ENCODE data around the gene CACNA1F.

CACNA1F gene

DNA sequence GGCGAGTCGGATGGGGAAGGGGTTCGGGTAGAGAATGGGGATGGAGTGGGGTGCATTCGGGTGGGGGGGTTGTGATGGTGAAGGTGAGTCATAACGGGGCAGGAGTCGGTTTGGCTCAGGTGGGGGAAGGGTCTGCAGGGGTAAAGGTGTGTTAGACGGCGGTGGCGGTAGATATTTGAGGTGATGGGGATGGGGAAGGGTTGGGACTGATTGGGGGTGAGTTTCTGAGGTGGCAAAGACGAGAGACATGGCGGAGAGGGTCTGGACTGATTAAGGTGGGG, 33.9 kb downstream of the CACNA1F start:
- no peak for DNase-seq (ENCODE audit: low read depth in 3 of 3)

DNA sequence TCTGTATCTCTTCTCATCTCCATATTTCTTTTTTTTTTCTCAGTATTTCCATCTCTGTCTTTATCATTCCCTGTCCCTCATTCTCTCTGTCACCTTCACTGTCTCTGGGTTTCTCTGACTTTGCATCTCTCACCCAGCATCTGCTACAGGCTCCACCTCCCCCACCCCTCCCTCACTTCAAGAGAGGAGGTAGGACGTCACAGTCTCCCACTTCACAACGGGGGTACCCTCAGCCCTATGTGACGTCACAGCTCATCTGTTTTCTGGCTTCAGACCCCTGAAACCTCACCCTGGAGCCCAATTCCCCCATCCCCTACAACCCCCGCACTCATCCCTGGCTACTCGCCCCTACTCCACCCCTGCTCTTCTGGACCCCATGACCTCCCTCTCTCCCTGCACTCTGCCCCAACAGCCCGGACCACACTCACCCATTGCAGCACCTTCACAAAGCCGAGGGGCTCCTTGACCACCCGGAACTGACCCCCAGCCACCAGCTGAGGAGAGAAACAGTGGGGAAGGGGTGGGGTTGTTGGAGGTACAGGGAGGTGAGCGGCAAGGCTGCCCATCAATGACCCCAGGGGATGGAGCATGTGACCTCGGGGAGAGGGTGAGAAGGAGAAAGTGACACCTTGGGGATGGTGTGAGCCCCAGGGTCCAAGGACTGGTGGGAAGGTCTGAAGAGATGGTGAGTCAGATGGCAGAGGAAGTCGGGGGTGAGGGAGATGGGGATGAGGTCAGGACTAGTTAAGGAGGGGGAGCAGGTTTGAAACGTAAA, 34.4 kb downstream of the CACNA1F start:
- DNase-seq (ENCODE audit: low read depth in 3 of 3): no peak

DNA sequence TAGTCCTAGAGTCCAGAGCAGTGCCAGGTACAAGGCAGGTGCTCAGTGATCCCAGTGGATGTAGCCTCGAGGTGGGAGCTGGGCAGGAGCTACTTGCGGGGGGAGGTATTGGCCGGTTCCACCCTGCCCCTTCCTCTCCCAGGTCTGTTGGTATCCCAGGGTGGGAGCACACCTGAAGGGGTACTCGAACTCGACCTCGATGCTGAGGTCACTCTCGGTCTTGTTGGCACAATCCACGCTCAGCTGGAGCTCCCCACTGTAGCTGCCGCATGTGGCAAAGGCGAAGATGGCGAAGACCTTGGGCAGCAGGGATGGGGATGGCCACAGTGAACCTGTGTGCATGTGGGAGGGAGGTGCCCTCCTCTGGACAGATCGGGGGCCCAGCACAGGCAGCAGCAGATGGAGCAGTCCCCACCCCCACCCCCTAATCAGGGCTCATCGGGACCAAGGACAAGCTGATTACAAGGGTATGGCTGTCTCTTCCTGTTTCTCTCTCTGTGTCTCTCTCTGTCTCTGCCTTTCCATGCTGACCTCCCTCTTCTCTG, 35.5 kb downstream of the CACNA1F start:
- no peak for DNase-seq (ENCODE audit: low read depth in 3 of 3)

- no peak for DNase-seq (ENCODE audit: low read depth in 3 of 3)
These were observed 39.6 kb downstream of the CACNA1F start for GRCh38 chrX:49193542-49193964.

- DNase-seq (ENCODE audit: low read depth in 3 of 3): peak in 1 of 3 experiments; percentile 38
These were observed 40.3 kb downstream of the CACNA1F start for GRCh38 chrX:49192722-49193328.

DNA sequence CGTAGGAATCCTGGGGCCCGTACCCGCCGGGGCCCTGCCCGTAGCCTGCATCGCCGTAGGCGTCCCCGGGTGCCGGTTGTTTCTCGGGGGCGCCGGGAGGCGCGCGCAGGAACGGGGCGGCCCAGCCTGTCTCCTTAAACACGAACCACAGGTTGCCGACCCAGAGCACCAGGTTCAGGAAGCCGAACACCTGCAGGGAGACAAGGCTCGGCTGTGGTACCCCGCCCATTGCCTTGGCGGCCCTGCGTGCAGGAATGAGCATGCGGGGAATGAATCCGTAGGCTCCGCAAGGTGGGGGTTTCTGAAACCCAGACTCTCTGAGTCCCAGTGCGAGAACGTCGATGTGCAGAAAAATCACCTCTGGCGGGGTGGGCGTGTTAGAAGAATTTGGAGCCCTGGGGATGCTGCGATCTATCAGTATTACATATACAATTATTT, 41.5 kb downstream of the CACNA1F start:
- no peak for DNase-seq (ENCODE audit: low read depth in 3 of 3)

DNA sequence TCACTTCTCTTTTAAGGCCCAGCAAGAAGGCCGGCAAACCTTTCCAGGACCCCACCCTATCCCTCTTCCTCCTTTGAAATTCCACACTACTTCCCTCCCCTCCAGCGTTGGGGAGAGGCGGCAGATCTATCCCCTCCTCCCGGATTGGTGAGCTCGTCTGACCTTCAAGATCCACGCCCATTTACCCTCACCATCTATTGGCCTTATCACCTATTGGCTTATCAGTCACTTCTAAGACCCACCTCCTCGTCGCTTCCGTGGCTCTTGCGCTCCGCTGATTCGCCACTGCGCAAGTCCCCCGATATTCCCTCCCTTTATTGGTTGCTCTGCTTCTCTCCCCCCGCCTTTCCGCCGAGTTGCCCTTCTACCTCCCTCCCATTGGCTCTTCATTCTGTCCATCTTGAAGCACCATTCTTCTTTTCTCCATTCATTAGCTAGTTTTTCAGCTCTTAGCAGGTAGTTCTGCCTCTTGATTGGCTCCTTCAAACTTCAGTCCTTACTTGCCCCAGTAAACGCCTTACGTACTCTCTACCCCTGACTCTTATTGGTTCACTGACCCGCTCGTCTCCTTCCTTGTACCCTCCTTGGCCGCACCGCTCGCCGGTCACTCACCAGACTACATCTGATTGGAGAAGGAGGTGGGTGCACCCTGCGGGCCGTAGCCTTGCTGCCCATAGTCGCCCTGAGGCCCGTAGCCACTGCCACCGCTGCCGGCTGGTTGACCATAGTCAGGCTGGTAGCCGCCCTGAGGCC, 42.1 kb downstream of the CACNA1F start:
- peak; percentile 68 to 77 (median 70) for DNase-seq (ENCODE audit: low read depth in 3 of 3)

- DNase-seq (ENCODE audit: low read depth in 3 of 3): no peak
These were observed 43.5 kb downstream of the CACNA1F start for GRCh38 chrX:49189606-49190005.

GRCh38 chrX:49188468-49189076, 44.6 kb downstream of the CACNA1F start:
- no peak for DNase-seq (ENCODE audit: low read depth in 3 of 3)

DNA sequence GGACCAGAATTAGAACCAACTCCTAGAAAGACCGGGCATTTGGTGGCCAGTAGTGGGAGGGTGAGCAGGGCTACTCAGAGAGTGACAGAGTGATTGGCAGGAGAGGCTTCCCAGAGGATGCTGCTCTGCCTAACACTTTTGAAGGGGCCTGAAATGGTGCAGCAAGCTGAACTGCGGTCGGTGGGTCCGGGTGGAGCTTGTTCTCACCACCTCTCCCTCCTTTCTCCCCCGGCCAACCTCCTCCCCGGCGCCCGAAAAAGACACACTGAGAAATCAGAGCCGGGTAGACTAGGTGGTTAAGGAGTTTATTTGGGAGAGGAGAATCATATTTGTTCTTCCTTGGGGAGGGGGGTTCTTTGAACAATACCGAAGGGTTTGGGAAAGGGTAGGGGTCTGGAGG, 45.6 kb downstream of the CACNA1F start:
- no peak for DNase-seq (ENCODE audit: low read depth in 3 of 3)

DNA sequence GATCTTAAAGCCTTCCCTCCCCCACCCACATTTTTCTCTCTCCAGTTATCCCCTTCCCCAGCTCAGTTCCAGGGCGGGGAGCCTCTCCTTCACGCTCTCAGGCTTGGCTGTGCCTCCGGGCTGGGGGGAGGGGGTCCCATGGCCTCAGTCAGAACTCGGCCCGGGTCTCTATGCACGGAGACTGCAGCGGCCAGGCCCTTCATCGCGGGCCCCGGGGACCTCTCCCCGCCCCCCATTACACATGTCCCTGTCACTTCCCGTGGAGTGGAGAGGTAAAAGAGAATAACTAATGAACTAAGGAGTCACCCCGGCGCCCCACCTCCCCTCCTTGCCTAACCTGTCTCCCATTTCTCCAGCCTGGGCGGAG, 46.1 kb downstream of the CACNA1F start:
- DNase-seq (ENCODE audit: low read depth in 3 of 3): no peak

DNA sequence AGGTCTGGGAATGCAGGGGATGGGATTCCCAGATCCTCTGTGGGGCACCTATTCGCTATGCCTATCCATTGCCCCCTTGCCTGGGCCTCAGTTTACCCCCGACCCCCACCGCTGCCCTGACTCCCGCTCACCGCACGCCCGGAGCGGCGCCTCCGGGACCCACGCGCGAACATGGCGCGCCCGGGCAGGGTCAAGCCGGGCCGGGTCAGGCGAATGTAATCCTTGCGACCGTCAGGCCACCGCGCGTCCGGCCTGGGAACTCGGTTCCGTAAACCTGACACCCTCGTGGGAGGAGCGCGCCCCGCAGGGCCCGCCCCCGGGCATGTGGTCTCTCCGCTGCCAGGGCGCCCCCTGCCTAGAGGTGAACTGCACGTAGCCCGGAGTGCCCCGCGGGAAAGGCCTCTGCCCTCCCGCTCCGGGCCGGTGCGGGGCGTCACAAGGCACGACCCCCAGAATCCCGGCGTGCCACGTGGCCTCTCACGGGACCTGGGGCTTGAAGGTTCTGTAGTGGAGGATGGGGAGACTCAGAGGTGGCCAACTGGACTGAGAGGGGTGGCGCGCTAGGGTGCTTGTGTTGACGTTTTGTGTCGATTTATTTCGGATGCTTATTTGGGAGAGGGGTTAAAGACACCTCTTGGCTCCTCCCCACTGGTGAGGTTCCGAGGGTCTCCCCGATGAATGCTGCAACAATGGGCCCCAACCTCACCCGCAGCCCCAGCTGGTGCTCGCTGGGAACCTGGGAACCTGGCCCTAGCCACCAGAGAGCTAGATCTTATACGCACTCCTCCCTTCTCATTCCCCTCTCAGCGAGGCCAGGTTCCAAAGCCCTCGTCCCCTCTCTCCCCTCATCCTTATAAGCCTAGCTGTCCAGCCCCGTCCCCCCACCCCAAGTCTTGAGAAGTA, 46.8 kb downstream of the CACNA1F start, which contains the start of gene PRICKLE3:
TSS of gene PRICKLE3 (minus strand) at position 249 of the 903 bp plus-strand sequence. CDS start at position 173, 76 bp downstream.
- peak; percentile 35 to 75 (median 43) for DNase-seq (ENCODE audit: low read depth in 3 of 3)

- peak in 1 of 3 experiments; percentile 48 for DNase-seq (ENCODE audit: low read depth in 3 of 3)
These were observed 48.6 kb downstream of the CACNA1F start for GRCh38 chrX:49184294-49185281.

DNA sequence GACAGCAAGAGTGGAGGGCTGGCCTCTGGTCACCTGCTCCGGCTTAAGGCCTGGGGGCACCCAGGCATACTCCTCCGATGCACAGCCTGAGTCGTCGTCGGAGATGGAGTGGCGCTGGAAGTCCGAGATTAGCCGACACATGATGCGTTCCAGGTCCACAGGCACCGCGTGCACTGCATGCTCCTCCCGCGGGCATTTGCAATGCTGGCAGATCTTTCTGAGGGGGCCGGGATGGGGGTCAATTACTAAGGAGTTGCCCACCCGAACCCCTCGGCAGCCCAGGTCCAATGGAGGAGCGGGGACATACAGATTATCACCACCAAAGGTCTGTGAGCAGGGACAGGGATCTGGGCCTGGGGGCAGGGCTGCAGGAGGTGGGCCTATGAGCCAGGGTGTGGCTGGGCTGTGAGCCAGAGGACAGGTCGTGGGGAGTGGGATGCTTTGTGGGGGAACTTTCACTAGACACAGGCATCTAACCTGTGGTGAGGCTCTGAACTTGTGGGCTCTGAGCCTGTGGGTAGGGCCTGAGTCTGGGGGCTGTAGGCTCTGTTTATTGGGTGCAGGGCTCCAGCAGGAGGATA, 49.3 kb downstream of the CACNA1F start:
- DNase-seq (ENCODE audit: low read depth in 3 of 3): no peak

DNA sequence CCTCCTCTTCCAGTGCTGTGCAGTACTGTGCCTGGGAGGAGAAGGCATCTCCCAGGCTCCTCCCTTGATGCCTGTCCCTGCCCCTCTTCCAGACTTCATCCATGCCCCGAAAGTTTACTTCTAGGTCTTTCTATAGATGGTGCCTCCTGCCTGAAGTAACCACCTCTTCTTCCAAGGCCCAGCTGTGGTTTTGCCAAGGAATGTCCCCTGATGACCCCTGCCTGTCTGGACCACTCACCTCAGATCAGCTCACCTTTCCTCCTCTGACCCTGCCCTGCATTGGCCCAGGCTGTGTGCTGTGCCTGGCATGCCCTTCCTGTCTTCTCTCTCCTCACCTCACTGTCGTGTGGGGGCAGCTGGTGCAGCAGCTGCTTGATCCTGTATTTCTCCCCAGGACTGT, 53.8 kb downstream of the CACNA1F start:
- DNase-seq (ENCODE audit: low read depth in 3 of 3): no peak

DNA sequence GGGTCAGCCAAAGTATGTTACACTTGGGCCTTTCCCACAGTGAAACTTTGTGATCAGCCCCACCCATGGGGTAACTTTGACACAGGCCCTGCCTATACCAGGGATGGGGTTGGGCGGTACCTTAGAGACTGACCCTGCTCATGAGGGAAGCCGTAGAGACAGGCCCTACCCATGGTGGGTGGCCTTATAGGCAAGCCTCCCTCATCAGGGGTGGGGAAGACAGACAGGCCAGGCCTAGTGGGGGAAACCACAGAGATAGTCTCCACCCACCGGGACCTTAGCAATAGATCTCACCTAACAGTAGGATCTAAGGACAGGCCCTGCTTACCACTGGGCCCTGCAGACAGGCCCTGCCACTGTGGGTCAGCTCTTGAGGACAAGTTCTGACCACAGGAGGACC, 54.6 kb downstream of the CACNA1F start:
- no peak for DNase-seq (ENCODE audit: low read depth in 3 of 3)

- DNase-seq (ENCODE audit: low read depth in 3 of 3): no peak
These were observed 55.2 kb downstream of the CACNA1F start for GRCh38 chrX:49177873-49178480.

DNA sequence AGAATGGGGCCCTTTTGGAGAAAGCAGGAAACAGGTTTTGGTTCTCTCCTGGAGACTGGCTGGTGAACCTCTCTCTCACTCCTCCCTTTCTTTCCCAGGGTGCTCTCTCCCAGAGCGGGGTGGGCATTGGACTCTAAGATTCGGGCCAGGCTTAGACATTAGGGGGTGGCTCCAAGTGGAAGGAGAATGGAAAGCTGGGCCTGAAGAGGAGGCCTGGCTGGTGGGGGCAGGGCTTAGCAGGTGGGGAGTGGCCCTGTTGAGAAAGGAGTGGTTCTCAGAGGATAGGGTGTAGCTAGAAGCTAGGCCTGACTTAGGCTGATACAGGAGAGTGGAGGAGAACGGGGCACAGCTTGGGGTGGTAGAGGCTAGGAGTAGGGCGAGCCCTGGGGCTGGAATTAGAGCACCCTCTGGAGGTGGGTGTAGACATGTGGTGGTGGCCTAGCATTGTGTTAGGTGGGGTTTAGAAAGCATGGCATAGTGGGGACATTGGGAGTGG, 55.8 kb downstream of the CACNA1F start:
- no peak for DNase-seq (ENCODE audit: low read depth in 3 of 3)

All from stimulated activated CD4-positive, alpha-beta T cell treated with anti-CD3 and anti-CD28 coated beads, TNF-alpha, amount 100 ng/mL, for 24 hours (primary cell).